ENCODE measurements around the gene ZNF683. TPM values are rescaled to one million over a fixed set of nuclear protein-coding genes. Genes with fewer than 3 reads are reported as not detected.

The ZNF683 gene
- total and polyA plus RNA-seq, 10 of the 15 experiments (the other 5 are each of a cell fraction or from before 2014, with no cell fraction given) = not detected

GRCh38 chr1:26345718-26346117 lies 26.8 kb downstream of the ZNF683 start:
- Histone ChIP-seq H3K36me3 (ENCODE audit: control insufficient read depth in 2 of 2, insufficient read depth in 2 of 2, low read length in 1 of 2) (no peaks in the 10 kb centered on the region), H2AFZ (ENCODE audit: control insufficient read depth, low read depth, low read length) (no peak overlapping the region), H3K4me2 (ENCODE audit: control insufficient read depth, insufficient read depth) (no peak overlapping the region), H3K27me3 (replicated peaks in 1 of 2; ENCODE audit: control insufficient read depth in 2 of 2, insufficient read depth in 2 of 2, low read length in 1 of 2) (no peaks in the 10 kb centered on the region; a peak in 1 of 4 replicates), H3K79me2 (ENCODE audit: control insufficient read depth, insufficient read depth, low read length) (no peaks in the 10 kb centered on the region), H3K9ac (ENCODE audit: control insufficient read depth, insufficient read depth, low read length) (no peak overlapping the region), H3K4me1 (ENCODE audit: control insufficient read depth, insufficient read depth, low read length) (no peaks in the 10 kb centered on the region), H3K27ac (ENCODE audit: control insufficient read depth, insufficient read depth) (no peak overlapping the region), H3K4me3 (no peak overlapping the region), H4K20me1 (ENCODE audit: control insufficient read depth, insufficient read depth) (no peaks in the 10 kb centered on the region), H3K9me3 (replicated peaks; ENCODE audit: control insufficient read depth, insufficient read depth, low read length) (no peaks in the 10 kb centered on the region)
- TF ChIP-seq RBBP5 (conservative IDR thresholded peaks at IDR 0.05) = no peak
- no peak for TF ChIP-seq GABPA (IDR thresholded peaks at IDR 0.05; ENCODE audit: low read depth)
- TF ChIP-seq POLR2A (IDR thresholded peaks at IDR 0.05; ENCODE audit: low read depth, low read length) = no peak
- no peak for TF ChIP-seq SUPT20H (IDR thresholded peaks at IDR 0.05; ENCODE audit: borderline replicate concordance, control insufficient read depth, low read depth, low read length)
- TF ChIP-seq MEF2A (IDR thresholded peaks at IDR 0.05; ENCODE audit: insufficient read depth, low read depth, low read length) = no peak
- TF ChIP-seq FOXM1 (IDR thresholded peaks at IDR 0.05; ENCODE audit: low read depth, low read length) = no peak
- no peak for TF ChIP-seq IRF4 (IDR thresholded peaks at IDR 0.05; ENCODE audit: low read depth, low read length)
- TF ChIP-seq ATF2 (IDR thresholded peaks at IDR 0.05; ENCODE audit: low read length) = no peak
- no peak for TF ChIP-seq SMAD1 (IDR thresholded peaks at IDR 0.05; ENCODE audit: low read depth, partially characterized antibody)
- TF ChIP-seq BACH1 (IDR thresholded peaks at IDR 0.05; ENCODE audit: borderline replicate concordance) = no peak
- no peak for TF ChIP-seq MYB (IDR thresholded peaks at IDR 0.05; ENCODE audit: borderline replicate concordance, low read depth, low read length)
- no peak for TF ChIP-seq RUNX3 (IDR thresholded peaks at IDR 0.05; ENCODE audit: low read length)
- no peak for TF ChIP-seq USF1 (IDR thresholded peaks at IDR 0.05; ENCODE audit: borderline replicate concordance, extremely low read length, insufficient read depth, low read depth, low read length)
- TF ChIP-seq SUZ12 (IDR thresholded peaks at IDR 0.05; ENCODE audit: unreplicated experiment) = no peak
- no peak for TF ChIP-seq NR2C2 (IDR thresholded peaks at IDR 0.05; ENCODE audit: borderline replicate concordance, control insufficient read depth, insufficient read length, low read depth)
- no peak for TF ChIP-seq NFXL1 (IDR thresholded peaks at IDR 0.05; ENCODE audit: borderline replicate concordance)
- no peak for TF ChIP-seq EED (IDR thresholded peaks at IDR 0.05; ENCODE audit: low read depth)
- TF ChIP-seq MLLT1 (IDR thresholded peaks at IDR 0.05) = no peak
- ATAC-seq = peak; percentile 16; the same call in 1 of the 3 replicates
- RAD21 ChIA-PET (ENCODE audit: unreplicated experiment) = no interaction called here
- WGBS (ENCODE audit: insufficient coverage, insufficient replicate concordance, low lambda C conversion rate, missing lambda C conversion rate) = 30% methylated on average over 14 of the region's 15 CpGs
- POLR2A ChIA-PET = no interaction called here
- SMC1A ChIA-PET (ENCODE audit: uncharacterized antibody, unreplicated experiment) = interaction anchor here (0.9 kb wide), 1 partner anchor 12 kb away, joined by 4 read pairs; no protein-coding TSS in a partner anchor
- no peak for FAIRE-seq
- CTCF ChIA-PET = no interaction called here
- in situ Hi-C loops (cut with MboI) = no loop called here
- no TSS peak for BruUV-seq (replicated peaks)
- intact Hi-C loops (cut with micrococcal nuclease; ENCODE audit: unreplicated experiment) = no loop called here
- DNase-seq (ENCODE audit: low read depth, low spot score) = no peak
